Raji (cell line): ENCODE measurements around the gene CACNA1B.

Source experiments
- POLR2A ChIP-seq: IDR thresholded peaks from 2 replicates; pipeline ENCODE4 v1.6.1; 2011; ENCODE audit warnings: low read depth, low read length, control low read depth; ENCODE audit not compliant: insufficient read depth

Gene CACNA1B

DNA sequence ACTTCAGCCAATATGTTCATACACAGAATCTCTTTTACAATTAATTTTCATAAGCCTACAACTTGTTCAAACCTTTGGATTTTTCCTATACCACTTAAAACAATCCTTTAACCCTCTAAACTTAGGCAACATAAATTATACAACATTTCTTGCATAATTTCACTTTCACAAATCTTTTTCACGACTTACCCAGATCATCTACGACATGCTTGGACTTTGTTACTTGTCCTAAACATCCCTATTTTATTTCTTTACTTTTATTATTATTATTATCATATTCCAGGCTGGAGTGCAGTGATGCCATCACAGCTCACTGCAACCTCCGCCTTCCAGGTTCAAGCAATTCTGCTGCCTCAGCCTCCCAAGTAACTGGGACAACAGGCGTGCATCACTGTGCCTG is 68.0 kb downstream of the CACNA1B start:
- no peak for TF ChIP-seq POLR2A

- no peak for TF ChIP-seq POLR2A
These were observed 69.4 kb downstream of the CACNA1B start for GRCh38 chr9:137946993-137947392.

GRCh38 chr9:137948642-137949041 is 71.1 kb downstream of the CACNA1B start:
- no peak for TF ChIP-seq POLR2A

- TF ChIP-seq POLR2A = no peak
These were observed 71.7 kb downstream of the CACNA1B start for GRCh38 chr9:137949260-137949659.

DNA sequence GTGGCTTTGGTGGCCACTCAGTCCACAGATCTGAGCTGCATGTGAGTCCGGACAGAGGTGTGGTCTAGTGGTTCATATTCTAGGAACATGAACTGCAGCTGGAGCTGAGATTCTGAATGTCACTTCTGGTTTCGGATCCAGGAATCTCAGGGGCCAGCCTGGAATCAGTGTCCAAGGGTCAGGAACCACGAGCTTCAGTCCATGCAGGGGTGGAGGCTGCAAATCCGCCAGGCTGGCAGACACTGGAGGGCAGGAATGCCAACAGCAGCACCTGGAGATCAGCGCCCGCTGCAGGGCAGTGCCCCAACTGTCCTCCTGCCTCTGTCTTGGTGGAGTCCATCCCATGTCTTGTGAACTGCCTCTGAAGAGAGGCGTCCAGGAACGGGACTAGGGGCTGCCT is 73.5 kb downstream of the CACNA1B start:
- no peak for TF ChIP-seq POLR2A

- TF ChIP-seq POLR2A = no peak
These were observed 74.3 kb downstream of the CACNA1B start for GRCh38 chr9:137951597-137952490.

DNA sequence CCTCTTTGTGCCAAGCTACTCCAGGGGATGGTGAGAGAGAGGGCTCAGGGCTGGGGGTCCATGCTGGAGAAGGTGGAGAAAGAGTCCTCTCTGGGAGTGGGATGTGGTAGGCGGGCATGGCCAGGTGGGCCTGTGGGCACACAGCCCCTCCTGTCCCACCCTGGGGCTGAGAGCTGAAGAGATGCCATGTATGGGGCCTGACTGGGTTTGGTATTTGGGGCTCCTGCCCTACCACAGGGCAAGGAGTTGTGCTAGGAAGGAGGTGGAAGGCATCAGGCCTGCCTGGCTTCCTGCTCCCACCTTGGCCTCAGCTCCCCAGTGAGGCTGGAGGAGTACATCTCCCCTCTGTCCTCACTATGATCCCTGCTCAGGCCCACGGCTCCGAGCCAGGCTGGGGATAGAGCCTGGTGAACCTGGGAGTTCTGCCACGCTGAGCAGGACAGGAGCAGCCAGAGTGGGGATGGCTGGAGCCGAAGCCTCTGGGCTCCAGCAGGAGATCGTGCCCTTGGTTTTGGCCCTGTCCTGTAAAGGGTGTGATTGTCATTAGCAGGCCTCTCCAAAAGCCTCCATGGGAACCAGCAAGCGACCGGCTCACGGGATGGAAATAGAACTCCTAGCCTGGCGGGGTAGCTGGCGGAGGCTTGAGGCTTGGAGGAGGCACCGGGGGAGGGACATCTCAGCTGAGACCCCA is 75.5 kb downstream of the CACNA1B start:
- TF ChIP-seq POLR2A = no peak

DNA sequence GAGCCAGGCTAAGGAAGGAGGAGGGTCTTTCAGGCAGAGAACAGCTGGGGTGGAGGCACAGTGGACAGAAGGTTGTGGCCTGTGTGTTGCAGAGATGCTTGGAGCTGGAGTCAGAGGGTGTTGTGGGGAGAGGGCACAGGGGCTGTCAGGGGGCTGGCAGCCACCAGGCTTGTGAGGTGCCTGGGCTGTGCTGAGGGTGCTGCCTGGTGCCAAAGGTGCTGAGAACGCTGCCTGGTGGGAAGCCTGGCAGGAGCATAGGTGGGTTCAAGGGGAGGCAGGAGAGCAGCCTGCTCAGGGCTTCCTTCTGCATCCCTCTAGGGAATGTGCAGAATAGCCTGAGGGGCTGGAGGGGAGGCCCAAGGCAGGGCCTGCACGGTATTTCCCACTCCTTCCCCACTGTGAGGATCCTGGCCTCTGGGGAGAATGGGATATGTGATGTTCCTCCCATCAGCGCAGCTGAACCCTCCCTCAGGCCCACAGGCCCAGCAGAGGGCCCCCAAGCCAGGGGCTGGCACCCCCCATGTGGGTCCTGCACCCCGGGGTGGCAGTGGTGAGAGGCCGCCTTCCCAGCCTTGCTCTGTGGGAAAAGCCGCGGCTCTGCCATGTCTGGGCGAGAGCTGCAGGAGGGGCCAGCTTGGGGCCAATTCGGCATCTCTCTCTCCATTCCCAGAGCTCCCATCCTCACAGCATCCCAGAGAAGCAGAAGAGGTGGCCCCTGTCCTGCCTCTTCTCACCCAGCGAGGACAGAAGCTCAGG is 76.3 kb downstream of the CACNA1B start:
- TF ChIP-seq POLR2A = no peak

DNA sequence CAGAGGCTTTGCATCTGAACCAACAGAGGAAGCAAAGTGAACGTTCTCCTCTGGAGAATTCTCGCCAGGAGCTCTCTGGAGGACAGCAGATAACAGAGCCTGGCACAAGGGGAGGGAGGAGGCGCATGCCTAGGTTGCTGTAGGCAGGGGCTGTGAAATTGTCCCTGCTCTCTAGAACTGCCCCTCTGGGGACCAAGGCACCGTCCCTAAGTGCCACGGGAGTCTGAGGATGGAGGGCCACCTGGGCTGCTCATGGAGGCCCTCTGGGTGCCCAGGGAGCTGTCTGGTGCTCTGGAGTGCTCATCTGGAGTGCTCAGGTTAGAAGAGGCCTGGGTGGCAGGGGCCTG is 77.6 kb downstream of the CACNA1B start:
- no peak for TF ChIP-seq POLR2A

DNA sequence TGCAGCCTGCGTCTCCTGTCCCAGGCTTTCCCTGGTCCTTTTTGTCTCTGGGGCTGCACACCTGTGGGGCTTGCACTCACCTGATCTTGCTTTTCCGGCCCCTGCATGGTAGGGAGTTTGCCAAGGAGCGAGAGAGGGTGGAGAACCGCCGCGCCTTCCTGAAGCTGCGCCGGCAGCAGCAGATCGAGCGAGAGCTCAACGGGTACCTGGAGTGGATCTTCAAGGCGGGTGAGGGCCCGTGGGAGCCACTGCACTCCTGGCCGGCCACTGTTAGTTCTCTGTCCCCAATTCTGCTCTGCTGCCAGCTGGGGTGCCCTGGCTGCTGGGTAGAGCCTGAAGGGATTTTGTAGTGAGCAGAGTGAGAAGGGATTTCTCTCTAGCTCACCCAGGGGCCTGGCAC is 78.0 kb downstream of the CACNA1B start:
- no peak for TF ChIP-seq POLR2A

DNA sequence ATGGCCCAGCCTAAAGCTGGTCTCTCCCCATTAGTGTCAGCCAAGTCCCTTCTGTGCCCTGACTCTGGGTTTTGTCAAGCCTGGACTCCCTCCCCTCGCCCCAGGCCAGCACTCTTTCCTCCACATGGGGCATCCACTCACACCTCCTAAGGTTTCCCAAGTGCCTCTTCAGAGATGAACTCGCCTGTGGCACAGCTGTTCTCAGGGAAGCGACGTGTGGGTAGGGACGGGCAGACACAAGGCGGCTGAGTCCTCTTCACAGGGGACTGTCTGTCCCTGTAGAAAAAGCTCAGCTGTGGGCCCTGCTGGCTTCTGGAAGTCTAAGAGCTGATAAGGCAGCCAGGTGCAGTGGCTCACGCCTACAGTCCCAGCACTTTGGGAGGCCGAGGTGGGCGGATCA is 78.5 kb downstream of the CACNA1B start:
- no peak for TF ChIP-seq POLR2A

GRCh38 chr9:137956688-137957385 is 79.3 kb downstream of the CACNA1B start:
- no peak for TF ChIP-seq POLR2A

DNA sequence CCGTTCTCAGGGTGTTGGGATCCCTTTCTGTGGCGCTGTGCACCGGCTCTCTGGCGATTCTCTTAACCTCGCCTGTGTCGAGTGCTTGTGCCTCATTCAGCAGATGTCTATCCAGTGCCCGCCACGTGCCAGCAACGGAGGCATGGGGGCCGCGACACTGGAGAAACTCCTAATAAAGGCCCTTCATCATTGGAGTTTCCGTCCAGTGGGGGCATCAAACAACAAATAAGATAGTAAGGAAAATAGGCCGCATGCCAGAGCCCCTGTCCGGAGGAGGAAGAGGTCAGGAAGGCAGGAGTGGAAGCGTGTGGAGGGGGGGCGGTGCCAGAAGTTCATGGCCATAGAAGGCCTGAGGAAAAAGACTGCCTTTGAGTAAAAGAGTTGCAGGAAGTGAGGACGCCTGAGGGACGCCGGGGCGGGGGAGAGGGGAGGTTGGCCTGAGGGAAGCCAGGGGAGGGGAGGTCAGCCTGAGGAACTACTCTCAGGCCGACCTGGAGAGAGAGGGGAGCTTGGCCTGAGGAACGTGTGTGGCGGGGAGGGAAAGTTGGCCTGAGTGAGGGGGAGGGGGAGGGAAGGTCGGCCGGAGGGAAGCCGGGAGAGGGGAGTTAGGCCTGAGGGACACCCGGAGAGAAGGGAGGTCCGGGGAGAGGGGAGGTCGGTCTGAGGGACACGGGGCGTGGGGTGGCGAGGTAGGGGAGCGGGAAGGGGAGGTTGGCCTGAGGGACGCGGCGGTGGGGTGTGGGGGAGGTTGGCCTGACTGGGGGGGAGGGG is 82.2 kb downstream of the CACNA1B start:
- TF ChIP-seq POLR2A = no peak

GRCh38 chr9:137960496-137960895 is 82.9 kb downstream of the CACNA1B start:
- no peak for TF ChIP-seq POLR2A
